Ecto neural progenitor cell (in vitro differentiated cells): ENCODE measurements around the gene ARHGAP22.
A peak's percentile ranks its signal among the peaks of the same experiment; 100 is the strongest.

Experiments
- DNase-seq: peaks from one replicate; pipeline ENCODE4 v3.0.0-alpha.2; 2018; ENCODE audit warnings: low spot score

ARHGAP22 gene

GRCh38 chr10:48463318-48464003 lies 141.4 kb downstream of the ARHGAP22 start:
- DNase-seq, result peak; percentile 52

DNA sequence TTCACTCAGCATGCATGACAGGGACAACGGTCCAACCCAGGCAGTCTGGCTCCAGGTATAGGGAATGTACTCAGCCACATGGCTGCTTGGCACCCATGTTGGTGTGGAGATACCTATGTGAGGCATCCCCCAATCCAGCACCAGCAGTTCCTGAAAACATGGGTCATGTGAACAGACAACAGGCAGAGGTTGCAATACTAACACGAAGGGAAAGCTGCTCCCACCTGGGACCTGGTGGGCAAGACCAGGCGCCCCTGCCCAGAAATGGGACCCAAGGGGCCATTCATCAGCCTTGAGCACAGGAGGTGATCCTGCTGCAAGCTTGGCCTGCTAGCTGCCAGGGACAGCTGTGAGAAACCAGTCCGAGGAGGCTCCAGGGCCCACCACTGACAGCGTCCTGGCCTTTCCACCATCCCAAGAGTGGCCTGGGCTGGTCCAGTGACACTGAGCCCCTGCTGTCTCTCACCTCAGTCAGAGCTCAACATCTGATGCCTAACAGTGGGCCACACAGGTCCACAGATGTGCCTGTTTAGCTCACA lies 142.3 kb downstream of the ARHGAP22 start:
- DNase-seq, result peak; percentile 31

GRCh38 chr10:48461623-48462481 lies 143.0 kb downstream of the ARHGAP22 start:
- DNase-seq, result no peak

DNA sequence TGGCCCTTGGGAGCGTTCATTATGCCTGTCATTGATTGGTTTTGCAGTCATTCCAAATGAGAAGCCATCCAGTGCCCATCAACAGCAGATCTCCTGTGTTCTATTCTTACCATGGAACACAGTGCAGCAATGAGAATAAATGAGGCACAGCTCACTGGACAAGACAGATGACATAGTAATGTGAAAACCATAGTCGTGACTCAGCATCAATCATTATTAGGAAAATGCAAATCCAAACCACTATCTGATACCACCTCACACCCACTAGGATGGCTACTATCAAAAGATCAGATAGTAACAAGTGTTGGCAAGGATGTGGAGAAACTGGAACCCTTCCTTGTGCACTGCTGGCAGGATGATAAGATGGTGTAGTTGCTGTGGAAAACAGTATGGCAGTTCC lies 144.7 kb downstream of the ARHGAP22 start:
- DNase-seq, result no peak

DNA sequence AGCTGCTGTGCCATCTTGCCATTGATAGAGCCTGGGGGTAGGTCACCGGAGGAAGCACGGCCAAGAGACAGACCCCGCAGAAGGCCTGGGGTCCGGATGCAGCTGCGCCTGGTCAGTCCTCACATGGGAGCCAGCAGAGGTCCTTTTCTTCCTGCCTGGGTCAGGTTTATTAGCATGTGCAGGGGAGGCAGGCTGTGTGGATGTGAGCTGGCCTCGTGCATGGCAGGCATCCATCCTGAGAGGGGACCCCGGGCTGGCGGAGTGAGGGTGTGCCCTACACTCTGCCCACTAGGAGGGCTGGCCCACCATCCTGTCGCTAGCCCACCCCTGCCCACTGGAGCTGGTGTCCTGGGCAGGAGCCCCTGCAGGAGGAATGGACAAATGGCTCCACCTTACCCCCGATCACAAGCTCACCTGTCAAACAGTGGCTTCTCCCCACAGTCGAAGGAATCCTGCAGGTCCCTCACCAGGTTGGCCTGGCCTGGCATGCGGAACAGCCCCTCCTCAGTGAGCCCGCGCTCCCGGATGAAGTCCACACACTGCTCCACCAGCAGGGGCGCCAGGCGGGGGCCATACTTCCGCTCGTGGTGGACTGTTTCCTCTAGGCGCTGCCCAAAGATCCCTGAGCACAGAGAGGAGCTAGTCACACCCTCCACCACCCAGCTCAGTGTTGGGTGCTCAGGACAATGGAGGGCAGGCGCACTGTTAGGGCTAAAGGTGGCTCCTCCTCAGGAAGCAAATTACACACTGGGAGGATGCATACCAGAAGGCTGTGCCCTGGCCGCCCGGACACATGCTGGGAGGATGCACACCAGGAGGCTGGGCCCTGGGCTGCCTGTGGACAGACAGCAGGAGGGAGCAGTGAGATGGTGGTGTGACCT lies 145.4 kb downstream of the ARHGAP22 start:
- DNase-seq, result peak; percentile 42

DNA sequence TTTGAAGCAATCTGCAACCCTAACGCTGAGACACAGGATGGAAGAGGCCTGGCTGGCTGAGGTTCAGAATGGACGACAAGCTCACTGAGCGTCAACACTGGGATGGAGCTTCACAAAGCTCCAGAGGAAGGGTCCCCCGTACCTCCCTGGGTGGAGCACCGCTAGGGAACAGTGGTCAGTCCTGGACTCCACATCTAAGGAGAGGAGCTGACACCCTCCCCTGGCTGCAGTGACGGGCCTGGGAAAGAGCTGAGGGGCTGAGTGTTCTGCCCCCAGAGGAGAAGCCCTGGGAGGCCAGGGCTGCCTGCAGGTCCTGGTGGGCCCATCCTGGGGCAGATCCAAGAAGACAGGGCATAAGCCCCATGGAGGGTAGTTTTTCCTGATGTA lies 146.2 kb downstream of the ARHGAP22 start:
- peak; percentile 31 for DNase-seq

DNA sequence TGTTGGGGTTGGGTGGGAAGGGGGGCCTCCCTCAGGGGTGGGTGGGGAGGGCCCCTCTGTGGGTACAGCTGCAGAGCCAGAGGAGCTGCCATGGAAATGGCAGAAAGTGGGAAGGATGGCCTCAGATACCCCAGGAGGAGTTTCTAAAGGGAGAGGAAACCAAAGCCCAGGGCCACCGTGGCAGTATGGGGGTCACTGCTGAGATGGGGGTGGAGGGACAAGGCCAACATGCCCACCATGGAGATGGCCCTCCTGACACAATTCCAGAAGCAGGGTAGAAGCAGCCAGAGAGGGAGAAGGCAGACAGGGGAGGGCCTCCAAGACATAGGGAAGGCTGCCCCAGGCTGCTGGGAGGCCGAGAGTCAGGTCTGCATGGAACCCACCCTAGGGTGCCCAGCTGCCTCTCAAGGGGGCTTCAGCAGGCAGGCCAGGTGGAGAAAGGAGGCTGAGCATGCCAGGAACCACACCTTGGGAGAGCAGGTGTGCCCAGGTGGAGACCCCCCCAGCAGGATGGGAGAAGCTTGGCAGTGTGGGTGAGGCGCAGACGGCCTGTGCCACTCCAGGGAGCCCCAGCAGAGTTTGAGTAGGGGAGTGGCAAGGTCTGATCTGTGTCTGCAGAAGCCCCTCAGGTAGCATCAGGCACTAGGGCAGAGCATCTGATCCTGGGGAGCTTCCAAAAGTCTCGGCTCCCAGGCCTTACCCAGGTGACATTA lies 146.8 kb downstream of the ARHGAP22 start:
- DNase-seq, result peak; percentile 28

DNA sequence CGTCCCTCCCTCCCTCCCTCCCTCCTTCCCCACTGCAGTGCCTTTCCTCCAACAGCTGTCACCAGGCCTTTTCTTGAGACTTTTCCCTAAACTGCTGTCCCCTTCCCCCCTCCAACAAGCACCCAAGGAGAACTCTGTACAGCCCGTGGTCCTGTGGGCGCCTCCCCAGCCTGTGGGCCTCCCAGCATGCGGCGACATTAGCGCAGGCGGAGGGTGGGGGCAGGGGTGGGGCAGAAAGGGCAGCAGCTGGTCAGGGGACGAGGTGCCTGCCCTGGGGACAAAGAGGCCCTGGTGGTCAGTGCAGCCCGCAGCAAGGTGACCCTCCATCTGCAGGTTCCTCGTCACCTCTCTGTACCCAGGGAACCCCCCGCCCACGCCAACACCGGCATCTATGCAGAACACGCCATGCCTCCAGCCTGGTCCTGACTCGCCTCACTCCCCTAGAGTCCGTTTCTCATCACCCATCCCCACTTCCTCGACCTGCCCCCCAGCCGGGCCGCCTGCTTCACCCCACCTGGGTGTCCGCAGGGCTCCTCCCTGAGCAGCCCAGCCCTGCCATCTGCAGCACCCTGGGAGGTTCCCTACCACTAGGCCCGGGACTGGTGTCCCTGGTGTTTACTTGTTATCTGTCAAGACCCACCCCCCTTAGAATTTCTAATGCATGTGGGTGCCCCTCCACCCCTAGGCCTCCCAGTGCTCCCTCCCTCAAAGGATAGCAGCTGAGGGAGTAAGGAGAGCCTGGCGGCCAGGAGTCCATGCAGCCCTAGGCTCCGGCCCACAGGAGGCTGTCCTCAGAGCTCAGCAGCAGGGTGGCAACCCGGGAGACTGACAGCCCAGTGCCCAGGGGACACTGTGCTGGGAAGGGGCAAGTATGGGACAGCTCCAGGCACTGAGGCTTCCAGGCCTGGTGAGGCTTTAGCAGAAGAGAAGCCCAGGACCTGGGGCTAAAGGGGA lies 147.8 kb downstream of the ARHGAP22 start:
- DNase-seq, result peak; percentile 39

DNA sequence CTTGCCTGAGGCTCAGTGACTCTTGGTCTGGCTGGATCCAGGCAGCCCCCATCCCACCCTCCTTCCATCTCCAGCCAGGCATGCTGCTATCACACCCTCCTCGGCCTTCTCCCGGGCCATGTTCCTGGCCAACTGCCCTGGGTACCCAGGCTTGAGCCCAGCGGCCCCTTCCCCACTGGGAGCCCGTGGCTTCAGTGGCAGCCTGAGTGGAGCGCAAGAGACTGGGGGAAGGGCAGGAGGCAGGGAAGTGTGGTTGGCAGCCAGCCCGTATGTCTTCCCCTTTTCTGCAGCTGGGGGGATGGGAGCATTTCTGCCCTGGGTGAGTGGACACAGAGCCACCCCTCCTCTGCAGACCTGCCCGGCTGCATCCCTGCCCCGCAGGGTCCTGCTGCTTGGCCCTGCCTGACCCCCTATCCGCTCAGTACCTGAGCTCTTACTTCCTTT lies 148.5 kb downstream of the ARHGAP22 start:
- peak; percentile 40 for DNase-seq

- DNase-seq, result peak; percentile 42
Observed at GRCh38 chr10:48455392-48456151, 149.3 kb downstream of the ARHGAP22 start.

- peak; percentile 38 for DNase-seq
Observed at GRCh38 chr10:48455055-48455391, 149.8 kb downstream of the ARHGAP22 start.

GRCh38 chr10:48454302-48455054 lies 150.4 kb downstream of the ARHGAP22 start:
- DNase-seq, result peak; percentile 45

DNA sequence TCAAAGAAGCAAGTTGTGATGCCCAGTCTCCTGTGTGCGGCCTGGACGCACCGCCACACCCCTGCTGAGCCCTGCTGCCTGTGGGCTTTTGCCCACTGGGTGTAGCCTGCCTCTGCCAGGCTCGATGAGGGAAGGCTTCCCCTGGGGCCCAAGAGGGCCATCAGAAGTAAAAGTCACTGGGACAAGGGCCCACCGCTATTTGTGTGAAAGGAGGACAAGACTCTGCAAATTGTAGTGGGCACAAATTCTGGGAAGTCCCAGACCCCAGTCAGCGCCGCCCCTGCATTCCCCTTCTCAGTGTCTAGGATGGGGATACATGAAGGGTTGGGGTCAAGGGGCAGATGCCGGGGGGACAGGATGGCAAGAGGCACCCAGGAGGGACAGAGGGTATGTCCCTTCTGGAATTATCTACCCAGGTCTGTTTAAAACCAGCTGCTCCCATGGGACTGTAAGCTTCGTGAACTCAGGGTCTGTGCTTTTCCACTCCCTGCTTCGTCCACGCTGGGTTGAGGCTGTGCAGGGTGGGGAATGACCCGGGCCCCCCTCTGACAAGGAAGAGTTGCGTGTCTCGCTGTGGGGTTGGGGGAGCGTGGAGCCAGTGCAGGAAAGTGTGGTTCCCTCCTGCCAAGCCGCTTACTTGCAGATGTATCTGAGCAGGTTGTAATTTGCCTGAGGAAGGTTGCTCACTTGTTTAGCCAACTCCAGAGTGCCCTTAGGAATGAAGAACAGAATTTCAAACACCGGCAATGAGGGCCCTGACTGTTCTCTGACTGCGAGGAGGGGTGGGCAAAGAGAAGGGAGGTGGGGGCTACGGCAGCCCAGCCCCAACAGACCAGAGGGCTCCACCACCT lies 151.2 kb downstream of the ARHGAP22 start:
- DNase-seq, result peak; percentile 36

DNA sequence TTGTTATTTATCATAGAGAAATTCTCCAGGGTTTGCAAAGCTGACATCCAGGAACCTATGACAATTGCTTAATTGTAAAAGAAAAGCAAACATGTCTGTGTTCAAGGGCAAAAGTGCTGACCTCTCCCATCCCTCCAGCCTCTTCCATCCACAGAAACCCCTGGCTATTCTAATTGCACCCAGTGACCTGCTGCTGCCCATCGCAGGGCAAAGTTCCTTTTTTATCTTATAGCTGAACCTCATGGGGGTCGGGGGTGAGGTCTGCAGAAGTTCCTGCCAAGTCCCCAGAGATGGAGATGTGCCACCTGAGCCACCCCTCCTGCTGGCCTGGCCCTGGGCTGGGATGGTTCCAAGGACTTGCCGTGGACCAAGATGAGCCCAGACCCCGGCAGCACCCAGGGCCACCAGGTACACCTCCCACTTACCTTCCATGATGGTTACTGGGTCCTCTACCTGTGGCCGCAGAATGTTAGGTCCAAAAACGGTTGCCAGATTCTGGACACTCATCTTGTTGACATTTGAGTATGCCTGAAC lies 151.9 kb downstream of the ARHGAP22 start:
- no peak for DNase-seq

GRCh38 chr10:48451969-48452878 lies 152.6 kb downstream of the ARHGAP22 start:
- peak; percentile 28 for DNase-seq

DNA sequence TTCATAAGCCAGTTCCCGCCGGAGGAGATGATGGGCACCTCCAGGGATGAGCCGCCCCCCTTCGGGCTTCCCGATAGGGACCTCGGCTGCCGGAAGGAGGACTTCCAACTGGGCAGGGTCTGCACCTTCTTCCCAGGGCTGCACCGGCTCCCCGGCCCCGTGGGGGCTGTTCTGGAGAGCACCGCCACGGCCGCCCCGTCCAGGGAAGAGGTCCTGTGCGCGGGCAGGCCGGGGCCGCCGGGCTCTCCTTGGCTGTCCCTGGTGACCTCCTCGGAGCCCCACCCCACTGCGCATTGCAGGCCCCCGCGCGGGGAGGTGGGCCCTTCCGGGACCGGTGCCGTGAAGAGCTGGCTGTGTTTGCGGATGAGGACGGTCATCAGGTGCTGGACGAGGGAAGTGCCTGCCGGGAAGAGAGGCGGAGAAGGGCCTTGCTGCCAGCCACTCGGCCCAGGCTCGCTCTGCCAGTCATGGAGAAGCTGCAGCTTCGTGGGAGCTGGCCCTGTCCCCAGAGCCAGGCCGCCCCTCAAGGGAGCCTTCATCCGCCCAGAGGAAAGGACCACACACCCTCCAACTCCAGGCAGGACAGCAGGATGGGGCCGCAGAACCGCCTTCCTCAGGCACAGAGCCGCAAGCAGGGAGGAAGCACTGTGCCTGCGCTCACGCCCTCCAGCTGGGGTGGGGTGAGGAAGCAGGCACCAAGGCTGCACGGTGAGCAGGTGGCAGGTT lies 154.0 kb downstream of the ARHGAP22 start:
- DNase-seq, result peak; percentile 44
